ENCODE results near the gene TRIM26.
A peak's percentile ranks its signal among the peaks of the same experiment; 100 is the strongest.
"Not testable (repeated sequence)": the region's sequence is repeated elsewhere in the genome, so short reads cannot be mapped to it uniquely, and the experiment has no call there.

The TRIM26 gene

DNA sequence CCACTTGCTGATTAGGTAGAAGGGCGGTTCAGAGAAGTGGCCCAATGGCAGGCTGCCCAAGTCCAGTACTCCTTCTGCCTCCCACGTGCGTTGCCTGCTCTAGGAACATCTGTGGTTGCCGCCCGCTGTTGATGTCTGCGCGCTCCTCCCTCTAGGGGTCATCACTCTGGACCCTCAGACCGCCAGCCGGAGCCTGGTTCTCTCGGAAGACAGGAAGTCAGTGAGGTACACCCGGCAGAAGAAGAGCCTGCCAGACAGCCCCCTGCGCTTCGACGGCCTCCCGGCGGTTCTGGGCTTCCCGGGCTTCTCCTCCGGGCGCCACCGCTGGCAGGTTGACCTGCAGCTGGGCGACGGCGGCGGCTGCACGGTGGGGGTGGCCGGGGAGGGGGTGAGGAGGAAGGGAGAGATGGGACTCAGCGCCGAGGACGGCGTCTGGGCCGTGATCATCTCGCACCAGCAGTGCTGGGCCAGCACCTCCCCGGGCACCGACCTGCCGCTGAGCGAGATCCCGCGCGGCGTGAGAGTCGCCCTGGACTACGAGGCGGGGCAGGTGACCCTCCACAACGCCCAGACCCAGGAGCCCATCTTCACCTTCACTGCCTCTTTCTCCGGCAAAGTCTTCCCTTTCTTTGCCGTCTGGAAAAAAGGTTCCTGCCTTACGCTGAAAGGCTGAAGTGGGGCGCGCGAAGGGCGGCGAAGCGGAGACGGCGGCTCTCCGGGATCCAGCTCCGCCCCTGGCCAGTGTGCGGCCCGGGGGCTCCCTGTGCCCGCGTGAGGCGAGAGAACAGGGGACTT lies 41.3 kb downstream of the TRIM26 start:
- DNase-seq (ENCODE audit: low spot score), result no peak

DNA sequence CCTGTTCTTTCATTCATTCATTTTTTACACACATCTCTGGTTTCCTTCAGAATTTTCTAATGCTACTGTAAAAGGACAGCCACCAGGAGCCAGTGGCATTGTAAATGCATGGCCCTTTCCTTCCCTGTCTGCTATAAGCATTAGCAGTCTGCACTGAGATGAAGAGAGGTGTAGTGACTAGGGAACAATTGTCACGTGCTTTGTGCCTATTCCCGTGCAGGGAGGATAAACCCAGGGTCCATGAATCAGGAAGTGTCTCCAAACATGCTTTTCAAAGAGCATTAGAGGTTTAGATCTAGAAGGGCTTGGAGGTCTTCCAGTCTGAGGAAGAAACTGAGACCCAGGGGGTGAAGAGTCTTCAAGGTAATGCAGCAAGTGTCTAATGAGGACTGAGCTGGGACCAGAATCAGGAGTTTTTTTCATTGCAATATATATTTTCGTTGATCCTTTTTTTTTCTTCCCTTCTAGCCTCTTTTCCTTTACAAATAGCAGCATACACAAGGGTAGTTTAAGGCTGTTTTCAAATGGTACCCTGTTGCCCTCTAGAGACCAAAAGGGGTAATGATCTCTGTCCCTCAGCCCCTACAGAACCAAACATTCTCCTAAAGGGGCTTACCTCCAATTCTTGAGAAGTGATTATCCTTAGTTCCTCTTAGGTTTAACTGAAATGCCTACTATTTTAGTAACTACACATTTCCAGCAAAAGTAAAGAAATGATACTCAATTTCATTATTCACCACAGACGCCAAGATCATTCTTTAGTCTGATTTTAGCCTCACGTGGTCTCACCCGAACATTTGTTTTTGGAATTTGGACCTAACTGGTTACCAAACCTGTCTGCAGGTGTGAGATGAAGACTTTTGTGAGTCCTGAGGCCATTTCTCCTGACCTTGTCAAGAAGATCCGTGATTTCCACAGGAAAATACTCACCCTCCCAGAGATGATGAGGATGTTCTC lies 43.3 kb downstream of the TRIM26 start:
- peak; percentile 59 for DNase-seq (ENCODE audit: low spot score)

DNA sequence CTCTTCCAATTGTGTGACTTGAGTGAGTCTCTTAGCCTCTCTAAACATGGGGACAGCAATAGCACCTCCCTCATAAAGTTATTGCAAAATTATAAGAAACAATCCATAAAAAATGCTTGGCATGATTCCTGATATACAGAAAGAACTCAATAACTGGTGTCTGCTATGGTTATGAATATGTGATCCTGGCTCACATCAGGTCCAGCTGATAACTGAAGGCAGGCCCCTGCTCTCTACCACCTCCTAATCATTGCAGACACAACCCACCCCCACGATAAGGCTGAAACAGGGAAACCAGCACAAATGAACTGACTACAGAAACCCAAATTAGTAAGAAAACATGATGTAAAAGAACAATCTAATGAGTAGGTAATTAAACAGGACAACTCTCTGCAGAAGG lies 44.5 kb downstream of the TRIM26 start:
- DNase-seq (ENCODE audit: low spot score), result no peak

DNA sequence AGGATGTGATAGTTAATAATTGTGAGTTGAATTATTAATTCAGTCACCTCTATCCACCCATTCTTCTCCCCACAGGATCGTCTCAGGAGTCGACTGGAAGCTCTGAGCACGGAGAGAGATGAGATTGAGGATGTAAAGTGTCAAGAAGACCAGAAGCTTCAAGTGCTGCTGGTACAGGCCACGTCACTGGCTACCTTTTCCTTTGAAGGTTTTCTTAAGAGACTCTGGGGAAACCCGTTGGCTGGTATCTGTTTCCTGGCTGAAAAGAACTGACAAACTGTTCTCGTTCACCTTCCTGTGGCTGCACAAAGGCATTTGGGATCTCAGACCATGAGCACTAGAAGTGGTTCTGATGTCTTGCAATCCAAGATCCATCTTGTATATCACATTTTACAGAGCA lies 46.1 kb downstream of the TRIM26 start:
- DNase-seq (ENCODE audit: low spot score), result no peak

DNA sequence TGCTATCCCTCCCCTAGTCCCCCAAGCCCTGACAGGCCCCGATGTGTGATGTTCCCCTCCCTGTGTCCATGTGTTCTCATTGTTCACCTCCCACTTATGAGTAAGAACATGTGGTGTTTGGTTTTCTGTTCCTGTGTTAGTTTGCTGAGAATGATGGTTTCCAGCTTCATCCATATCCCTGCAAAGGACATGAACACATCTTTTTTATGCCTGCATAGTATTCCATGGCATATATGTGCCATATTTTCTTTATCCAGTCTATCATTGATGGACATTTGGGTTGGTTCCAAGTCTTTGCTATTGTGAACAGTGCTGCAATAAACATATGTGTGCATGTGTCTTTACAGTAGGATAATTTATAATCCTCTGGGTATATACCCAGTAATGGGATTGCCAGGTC lies 48.0 kb downstream of the TRIM26 start:
- DNase-seq (ENCODE audit: low spot score), result not testable (repeated sequence)

DNA sequence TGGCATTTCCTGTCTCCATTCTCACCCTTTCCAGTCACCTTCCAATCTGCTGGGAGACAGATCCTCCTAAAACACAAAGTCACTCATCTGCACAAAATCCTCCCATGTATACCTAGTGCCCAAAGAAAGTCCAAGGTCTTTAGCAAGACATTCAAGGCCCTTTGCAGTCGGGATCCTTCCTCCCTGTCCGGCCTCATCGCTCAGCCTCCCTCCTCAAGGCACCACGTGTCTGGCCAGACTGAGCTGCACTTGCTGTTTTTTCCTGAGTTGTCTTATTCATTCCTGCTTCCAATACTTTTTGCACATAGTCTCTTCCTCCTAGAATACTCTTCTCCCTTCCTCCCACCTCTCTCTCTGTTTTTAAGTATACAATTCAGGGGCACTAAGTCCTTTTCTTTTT lies 48.5 kb downstream of the TRIM26 start:
- DNase-seq (ENCODE audit: low spot score), result no peak

DNA sequence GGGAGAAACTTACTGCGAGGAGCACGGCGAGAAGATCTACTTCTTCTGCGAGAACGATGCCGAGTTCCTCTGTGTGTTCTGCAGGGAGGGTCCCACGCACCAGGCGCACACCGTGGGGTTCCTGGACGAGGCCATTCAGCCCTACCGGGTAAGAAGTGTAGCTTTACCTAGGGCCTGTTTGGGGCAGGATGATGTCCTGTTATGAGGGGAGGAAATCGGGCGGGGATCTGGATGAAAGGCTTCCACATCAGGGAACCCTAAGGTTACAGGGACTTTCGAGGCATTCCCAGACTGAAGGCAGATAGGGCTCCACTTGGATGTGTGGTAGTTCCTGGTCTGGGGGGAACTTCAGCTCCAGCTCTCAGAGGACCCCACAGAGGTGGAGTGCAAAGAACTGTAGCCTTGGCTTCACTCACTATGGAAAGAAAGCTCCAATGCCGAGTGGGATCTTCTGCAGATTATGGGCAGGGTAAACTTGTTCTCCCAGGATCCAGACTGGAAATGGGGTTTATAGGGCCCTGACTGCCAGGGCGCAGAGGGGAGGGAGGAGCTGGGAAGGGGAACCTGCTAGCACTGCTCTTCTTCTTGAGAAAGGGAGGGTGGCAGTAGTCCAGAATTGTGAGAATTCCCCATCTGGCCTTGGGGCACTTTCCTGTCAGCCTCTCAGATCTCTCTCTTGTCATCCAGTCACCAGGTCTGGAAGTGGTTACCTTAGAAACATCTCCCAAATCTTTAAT lies 49.1 kb downstream of the TRIM26 start:
- DNase-seq (ENCODE audit: low spot score), result no peak

DNA sequence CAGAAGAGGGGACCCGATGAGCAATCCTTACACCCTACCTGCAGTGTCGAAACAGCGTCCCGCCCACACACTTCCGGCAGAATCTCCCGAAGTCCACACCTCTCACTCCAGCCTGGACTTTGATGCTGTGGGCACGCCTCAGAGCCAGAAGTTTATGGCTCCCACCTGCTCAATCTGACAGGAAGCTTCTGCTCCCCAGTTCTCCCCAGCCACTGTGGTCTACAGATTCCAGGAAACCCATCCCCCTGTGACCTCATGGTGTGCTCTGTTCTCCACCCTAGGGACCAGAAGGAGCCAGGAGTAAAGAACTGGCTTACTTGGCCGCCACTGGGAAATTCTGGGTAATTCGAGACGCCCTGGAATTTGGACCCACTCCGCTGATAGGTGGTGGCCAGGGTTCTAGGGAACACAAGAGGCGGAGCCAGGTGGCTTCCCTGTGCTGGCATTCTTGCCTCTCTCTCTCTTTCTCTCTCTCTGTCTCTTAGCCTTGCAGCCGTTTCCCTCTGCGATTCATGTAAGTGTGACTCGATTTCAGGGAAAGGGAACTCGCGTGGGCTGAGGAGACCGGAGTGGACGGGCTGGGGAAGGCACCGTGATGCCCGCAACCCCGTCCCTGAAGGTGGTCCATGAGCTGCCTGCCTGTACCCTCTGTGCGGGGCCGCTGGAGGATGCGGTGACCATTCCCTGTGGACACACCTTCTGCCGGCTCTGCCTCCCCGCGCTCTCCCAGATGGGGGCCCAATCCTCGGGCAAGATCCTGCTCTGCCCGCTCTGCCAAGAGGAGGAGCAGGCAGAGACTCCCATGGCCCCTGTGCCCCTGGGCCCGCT lies 49.9 kb downstream of the TRIM26 start, which contains the start of gene TRIM15:
Gene TRIM15, plus strand, starts transcription at position 457 of the 828 bp plus-strand sequence. Its CDS starts 139 bp downstream, at position 596.
- DNase-seq (ENCODE audit: low spot score), result peak; percentile 86

DNA sequence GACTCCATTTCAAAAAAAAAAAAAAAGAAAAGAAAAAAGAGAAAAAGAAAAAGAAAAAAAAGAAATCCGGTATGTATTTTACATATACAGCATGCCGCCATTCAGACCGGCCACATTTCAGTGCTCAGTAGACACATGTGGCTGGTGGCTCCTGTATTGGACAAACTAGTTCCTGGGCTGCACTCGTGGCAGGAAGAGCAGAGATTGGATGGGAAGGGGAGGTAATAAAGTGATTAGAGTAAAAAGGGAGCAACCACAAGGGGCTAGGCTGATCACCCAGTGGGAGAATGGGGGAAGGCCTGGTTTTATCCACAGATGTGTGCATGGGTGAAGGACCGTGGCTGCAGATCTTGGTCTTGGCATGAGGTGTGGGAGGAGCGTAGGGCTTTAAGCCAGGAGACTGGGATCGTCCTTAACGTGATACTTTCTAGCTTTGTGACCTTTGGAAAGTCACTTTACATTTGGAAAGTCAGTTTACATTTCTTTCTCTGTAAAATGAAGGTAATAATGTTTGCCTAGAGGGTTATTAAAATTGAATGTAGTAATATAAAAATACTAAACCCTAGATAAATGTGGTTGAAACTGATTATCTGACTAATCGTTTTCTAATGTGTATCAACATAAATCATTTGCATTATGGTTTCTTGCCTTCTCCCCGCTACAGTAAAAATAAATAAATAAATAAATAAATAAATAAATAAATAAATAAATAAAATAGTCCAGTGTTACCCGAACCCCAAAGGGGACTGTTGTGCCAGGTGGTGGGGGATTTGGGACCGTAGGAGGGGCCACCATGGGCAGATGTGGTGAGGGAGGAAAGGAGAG lies 50.7 kb downstream of the TRIM26 start:
- no peak for DNase-seq (ENCODE audit: low spot score)

DNA sequence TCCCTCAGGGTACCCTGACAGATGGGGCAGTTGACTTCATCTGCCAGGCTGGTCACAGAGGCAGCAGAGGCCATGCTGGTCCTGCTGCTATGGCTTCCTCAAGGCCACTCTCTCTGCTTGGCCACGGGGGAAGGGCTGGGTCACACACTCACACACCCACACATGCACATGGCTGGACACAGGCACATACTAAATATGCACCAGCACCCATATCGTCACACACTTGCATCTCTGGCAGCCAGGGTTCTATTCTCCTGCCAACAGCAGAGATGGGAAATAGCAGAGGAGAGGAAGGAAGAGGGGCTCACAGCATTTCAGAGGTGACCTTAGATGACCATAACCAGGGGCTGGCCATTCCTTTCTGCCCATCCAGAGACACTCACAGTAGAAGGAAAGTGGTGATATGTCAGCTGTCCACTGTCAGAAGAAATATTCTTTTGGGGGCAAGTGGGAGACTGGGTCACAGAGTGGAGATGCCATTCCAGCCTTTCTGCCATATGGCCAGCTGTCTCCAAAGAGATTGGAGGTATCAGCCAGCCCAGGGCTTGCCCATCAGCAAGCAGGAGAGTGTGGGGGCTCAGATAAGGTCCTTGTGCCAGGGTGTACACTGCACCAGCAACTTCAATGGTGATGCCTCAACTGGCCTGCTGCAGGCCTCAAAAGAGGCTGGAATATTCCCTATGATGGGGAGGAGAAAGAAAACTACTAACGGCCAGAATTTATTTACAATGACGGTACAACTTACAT lies 52.2 kb downstream of the TRIM26 start, which contains the start of gene TRIM10:
Gene TRIM10, minus strand, starts transcription at position 427 of the 747 bp plus-strand sequence. Its CDS starts 353 bp downstream, at position 74.
- DNase-seq (ENCODE audit: low spot score), result no peak

DNA sequence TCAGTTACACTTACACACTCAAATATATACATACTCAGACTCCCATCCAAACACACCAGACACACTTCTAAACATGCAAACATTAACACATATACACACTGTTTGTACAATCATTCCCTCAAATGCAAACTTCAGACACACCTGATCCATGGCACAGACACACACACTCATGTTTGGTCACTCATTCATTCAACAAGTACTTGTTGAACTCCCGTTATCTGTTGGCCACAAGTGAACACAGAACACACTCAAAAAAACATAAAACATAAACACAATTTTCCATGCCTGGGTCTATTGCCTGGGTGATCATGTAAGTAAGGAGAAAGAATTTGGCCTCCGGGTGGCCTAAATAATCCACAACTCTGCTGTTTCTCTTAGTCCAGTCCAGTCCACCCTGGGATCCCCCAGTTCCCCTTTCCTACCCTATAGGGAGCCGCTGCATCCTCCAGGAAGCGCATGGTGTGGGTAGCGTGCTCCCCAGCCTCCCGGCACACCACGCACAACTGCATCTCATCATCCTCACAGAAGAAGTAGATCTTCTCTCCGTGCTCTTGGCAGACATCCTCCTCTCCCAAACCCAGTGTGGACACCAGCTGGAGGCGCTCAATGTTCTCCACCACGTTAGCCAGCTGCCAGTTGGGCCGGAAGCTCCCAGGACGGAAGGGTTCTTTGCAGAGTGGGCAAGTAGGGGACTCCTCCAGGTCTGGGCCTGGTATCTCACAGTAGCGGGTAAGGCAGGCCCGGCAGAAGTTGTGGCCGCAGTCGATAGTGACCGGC lies 53.0 kb downstream of the TRIM26 start:
- no peak for DNase-seq (ENCODE audit: low spot score)

DNA sequence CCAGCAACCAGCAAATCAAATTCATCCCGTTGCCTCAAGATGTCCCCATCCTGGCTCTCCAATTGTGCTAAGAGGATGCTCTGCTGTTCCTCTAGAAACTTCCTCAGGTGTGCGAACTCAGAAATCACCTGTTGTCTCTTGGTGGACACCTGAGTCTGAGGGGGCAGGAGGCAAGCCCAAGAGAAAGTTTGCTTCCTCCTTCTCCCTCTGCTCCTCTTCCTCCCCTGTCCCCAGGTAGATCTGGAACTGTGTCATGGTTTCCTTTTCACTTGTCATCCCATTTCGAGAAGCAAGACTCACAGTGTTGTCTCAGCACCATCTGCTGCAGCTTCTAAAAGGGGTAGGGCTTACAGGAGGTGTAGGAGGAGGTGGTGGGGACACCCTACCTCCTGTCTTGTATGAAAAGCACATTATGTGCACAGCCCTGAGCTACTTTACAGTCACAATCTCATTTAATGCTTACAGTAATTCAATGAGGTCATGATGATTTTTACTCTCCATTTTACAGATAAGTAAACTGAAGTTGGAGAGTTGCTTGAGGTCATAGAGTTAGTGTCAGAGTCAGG lies 54.6 kb downstream of the TRIM26 start:
- DNase-seq (ENCODE audit: low spot score), result no peak

DNA sequence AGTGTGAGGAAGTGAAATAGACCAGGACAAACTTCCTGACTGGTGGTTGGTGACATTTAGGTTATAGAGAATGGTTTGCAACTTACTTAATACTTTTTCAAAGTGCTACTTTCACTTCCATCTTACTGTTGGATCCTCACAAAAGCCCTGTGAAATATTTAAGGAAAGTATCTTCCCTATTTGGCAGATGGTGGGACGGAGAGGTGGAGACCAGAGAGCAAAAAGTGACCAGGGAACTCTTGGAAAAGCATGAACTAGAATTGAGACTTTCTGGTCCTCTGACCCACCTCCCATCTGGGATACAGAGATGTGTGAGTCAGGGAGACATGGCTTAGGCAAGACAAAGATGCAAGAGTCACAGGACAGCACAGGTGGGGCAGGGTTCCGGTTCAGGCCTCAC lies 55.2 kb downstream of the TRIM26 start:
- DNase-seq (ENCODE audit: low spot score), result no peak

DNA sequence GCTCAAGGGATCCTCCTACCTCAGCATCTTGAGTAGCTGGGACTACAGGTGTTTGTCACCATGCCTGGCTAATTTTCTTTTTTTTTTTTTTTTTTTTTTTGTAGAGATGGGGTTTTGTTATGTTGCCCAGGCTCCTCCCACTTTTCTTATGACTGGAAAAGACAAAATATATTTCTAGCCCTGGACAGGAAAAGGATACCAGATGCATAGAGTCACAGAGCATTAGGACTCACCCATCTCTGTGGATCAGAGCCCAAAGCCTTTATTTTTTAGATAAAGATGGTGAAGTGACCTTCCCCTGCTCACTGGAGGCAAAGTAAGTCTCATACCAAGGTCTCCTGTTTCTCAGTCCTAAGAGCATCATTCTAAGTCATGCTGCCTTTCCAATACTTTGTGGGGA lies 55.6 kb downstream of the TRIM26 start:
- DNase-seq (ENCODE audit: low spot score), result no peak

DNA sequence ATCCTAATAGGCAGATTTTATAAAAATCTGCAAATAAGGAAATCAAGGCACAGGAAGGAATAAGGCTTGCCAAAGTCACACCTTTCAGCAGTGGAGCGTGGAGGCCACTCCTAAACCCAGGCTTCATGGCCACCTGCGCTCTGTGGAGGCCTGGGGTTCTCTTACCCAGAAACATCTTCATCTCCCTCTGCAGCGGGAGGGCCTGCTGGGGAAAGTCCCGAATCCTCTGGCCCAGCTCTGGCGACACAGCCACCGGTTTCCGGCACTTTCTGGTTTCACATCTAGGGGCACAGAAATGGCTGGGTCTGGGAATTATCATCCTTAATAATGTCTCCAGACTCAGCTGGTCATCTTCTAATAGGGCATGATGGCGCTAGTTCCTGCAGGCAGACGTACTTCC lies 56.4 kb downstream of the TRIM26 start:
- no peak for DNase-seq (ENCODE audit: low spot score)

DNA sequence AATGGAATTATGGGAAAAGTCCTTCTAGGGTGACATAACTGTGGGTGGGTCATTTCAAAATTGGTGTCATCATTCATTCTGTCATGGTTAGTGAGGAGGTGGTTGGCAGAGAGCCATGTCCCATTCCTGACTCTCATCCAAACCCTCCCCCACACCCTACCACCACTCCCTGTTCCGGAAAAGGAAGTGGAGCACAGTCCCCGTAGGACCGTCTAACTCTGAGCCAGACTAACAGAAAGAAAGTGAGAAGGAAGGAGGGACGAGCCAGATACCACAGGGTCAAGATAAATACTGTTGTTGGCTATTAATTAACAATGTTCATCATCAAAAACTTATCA lies 57.0 kb downstream of the TRIM26 start:
- DNase-seq (ENCODE audit: low spot score), result peak; percentile 88

DNA sequence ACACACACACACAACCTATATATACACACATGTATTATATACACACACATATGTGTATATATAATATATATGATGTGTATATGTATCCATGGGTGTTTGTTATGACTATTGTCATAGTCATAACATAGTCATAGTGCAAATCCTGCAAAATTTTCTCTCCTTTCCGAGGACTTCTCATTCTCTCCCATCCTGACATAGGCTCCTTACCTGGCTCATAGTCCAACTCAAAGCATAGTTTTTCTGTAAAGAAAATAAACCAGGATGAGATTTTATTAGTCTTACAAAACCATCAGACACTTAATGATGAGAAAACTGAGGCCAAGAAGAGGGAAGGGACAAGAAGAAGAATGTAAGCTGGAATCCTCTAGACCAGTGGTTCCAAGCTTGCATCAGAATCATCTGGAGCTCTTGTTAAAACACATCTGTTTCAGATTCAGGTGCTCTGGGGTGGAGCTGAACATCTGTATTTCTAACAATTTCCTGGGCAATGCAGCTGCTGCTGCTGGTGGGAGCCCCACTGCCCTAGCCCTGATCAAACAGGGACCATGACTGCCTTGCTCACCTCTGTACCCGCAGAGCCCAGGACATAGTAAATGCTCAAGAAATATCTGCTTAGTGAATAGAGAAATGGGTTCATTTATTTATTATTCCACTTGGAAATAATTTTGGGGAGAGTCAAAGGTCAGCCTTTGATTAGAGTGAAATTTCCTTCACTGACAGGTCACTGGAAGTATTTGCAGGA lies 57.5 kb downstream of the TRIM26 start:
- no peak for DNase-seq (ENCODE audit: low spot score)

All from LoVo (cell line).